H9 (cell line): Measurements from ENCODE around the gene ARHGAP26. TPM values are rescaled to one million over a fixed set of nuclear protein-coding genes. Genes with fewer than 3 reads are reported as not detected.

Experiments used
- DNase-seq: peaks from one replicate; pipeline ENCODE4 v3.0.0-alpha.2; 2017
- H2AFZ ChIP-seq: one replicate; pipeline ENCODE4 v1.6.1; 2013; ENCODE audit warnings: mild to moderate bottlenecking, low read length, control low read depth, moderate library complexity
- H2AK5ac ChIP-seq: 2 replicates; pipeline ENCODE4 v1.6.1; 2013; ENCODE audit warnings: low read length, control low read depth, mixed read lengths; ENCODE audit not compliant: insufficient read length
- H2BK120ac ChIP-seq: one replicate; pipeline ENCODE4 v1.6.1; 2013; ENCODE audit warnings: low read depth, mild to moderate bottlenecking, low read length, control low read depth, inconsistent platforms; ENCODE audit not compliant: poor library complexity, severe bottlenecking
- H2BK12ac ChIP-seq: 2 replicates; pipeline ENCODE4 v1.6.1; 2013; ENCODE audit warnings: low read length, control low read depth, mixed read lengths, low read depth; ENCODE audit not compliant: insufficient read length
- H2BK15ac ChIP-seq: 2 replicates; pipeline ENCODE4 v1.6.1; 2013; ENCODE audit warnings: low read depth, low read length, control low read depth
- H2BK20ac ChIP-seq: one replicate; pipeline ENCODE4 v1.6.1; 2013; ENCODE audit warnings: low read depth, mild to moderate bottlenecking, low read length, control low read depth, inconsistent platforms; ENCODE audit not compliant: poor library complexity, severe bottlenecking
- H2BK5ac ChIP-seq: 2 replicates; pipeline ENCODE4 v1.6.1; 2013; ENCODE audit warnings: low read length, control low read depth, mixed read lengths; ENCODE audit not compliant: insufficient read length
- H3K14ac ChIP-seq: 2 replicates; pipeline ENCODE4 v1.6.1; 2013; ENCODE audit warnings: low read length, control low read depth; ENCODE audit not compliant: insufficient read depth
- H3K18ac ChIP-seq: 2 replicates; pipeline ENCODE4 v1.6.1; 2013; ENCODE audit warnings: low read depth, mild to moderate bottlenecking, mixed read lengths, low read length, control low read depth; ENCODE audit not compliant: insufficient read length
- H3K23ac ChIP-seq: 2 replicates; pipeline ENCODE4 v1.6.1; 2013; ENCODE audit warnings: low read length, control low read depth, mixed read lengths, low read depth; ENCODE audit not compliant: insufficient read length
- H3K23me2 ChIP-seq: 2 replicates; pipeline ENCODE4 v1.6.1; 2013; ENCODE audit warnings: low read depth, mild to moderate bottlenecking, mixed read lengths, low read length, control low read depth; ENCODE audit not compliant: insufficient read length, poor library complexity, severe bottlenecking
- H3K27ac ChIP-seq: 2 replicates; pipeline ENCODE4 v1.5.1; 2013; ENCODE audit warnings: low read length, control low read depth, mixed read lengths, low read depth; ENCODE audit not compliant: insufficient read length
- H3K27me3 ChIP-seq: 2 replicates; pipeline ENCODE4 v1.6.1; 2013; ENCODE audit warnings: low read length, control low read depth, inconsistent platforms; ENCODE audit not compliant: insufficient read depth
- H3K4ac ChIP-seq: 2 replicates; pipeline ENCODE4 v1.6.1; 2013; ENCODE audit warnings: low read depth, mild to moderate bottlenecking, control low read depth, inconsistent platforms, low read length, moderate library complexity
- H3K4me1 ChIP-seq: 2 replicates; pipeline ENCODE4 v1.6.1; 2013; ENCODE audit warnings: low read length, control low read depth, inconsistent platforms; ENCODE audit not compliant: insufficient read depth
- H3K4me2 ChIP-seq: 2 replicates; pipeline ENCODE4 v1.6.1; 2013; ENCODE audit warnings: low read length, control low read depth, mixed read lengths; ENCODE audit not compliant: insufficient read length, insufficient read depth
- H3K56ac ChIP-seq: 2 replicates; pipeline ENCODE4 v1.6.1; 2013; ENCODE audit warnings: low read depth, mild to moderate bottlenecking, mixed read lengths, low read length, control low read depth; ENCODE audit not compliant: insufficient read length
- H3K79me1 ChIP-seq: 2 replicates; pipeline ENCODE4 v1.6.1; 2013; ENCODE audit warnings: low read depth, mild to moderate bottlenecking, moderate library complexity, low read length, control low read depth, inconsistent platforms; ENCODE audit not compliant: insufficient read depth, poor library complexity, severe bottlenecking
- H3K79me2 ChIP-seq: 2 replicates; pipeline ENCODE4 v1.6.1; 2013; ENCODE audit warnings: low read length, control low read depth, inconsistent platforms; ENCODE audit not compliant: insufficient read depth
- H3K9ac ChIP-seq: 2 replicates; pipeline ENCODE4 v1.6.1; 2013; ENCODE audit warnings: low read length, control low read depth, mixed read lengths; ENCODE audit not compliant: insufficient read length; ENCODE audit errors: extremely low read depth
- H3K9me3 ChIP-seq: one replicate; pipeline ENCODE4 v1.6.1; 2013; ENCODE audit warnings: low read depth, low read length, inconsistent platforms; ENCODE audit not compliant: control insufficient read depth
- H3T11ph ChIP-seq: one replicate; pipeline ENCODE4 v1.6.1; 2013; ENCODE audit warnings: mild to moderate bottlenecking, low read length, control low read depth, inconsistent platforms
- H4K20me1 ChIP-seq: one replicate; pipeline ENCODE4 v1.6.1; 2013; ENCODE audit not compliant: control insufficient read depth, insufficient read length, insufficient read depth
- H4K5ac ChIP-seq: 2 replicates; pipeline ENCODE4 v1.6.1; 2013; ENCODE audit warnings: low read depth, mild to moderate bottlenecking, mixed read lengths, low read length, control low read depth; ENCODE audit not compliant: insufficient read length
- H4K8ac ChIP-seq: replicated peaks from 2 replicates; pipeline ENCODE4 v1.6.1; 2013; ENCODE audit warnings: low read length, control low read depth, mixed read lengths, low read depth; ENCODE audit not compliant: insufficient read length
- H4K91ac ChIP-seq: 2 replicates; pipeline ENCODE4 v1.6.1; 2013; ENCODE audit warnings: low read depth, mild to moderate bottlenecking, moderate library complexity, mixed read lengths, low read length, control low read depth; ENCODE audit not compliant: insufficient read length
- H3K27ac Mint-ChIP-seq, 3 experiments: 2 replicates in 2 of 3; 3 replicates in 1 of 3; pipeline ENCODE4 v1.8.0; 2020 to 2021; ENCODE audit warnings: mixed read lengths in 3 of 3, mild to moderate bottlenecking in 1 of 3, moderate library complexity in 1 of 3
- H3K27me3 Mint-ChIP-seq: 2 replicates; pipeline ENCODE4 v1.8.0; 2021; ENCODE audit warnings: low read depth, mild to moderate bottlenecking, moderate library complexity, mixed read lengths
- H3K36me3 Mint-ChIP-seq, 3 experiments: 2 replicates in 2 of 3; 3 replicates in 1 of 3; pipeline ENCODE4 v1.8.0; 2020 to 2021; ENCODE audit warnings: low read depth in 3 of 3, mixed read lengths in 3 of 3; ENCODE audit not compliant: insufficient read depth in 1 of 3
- H3K4me1 Mint-ChIP-seq, 2 experiments: 2 replicates each; pipeline ENCODE4 v1.8.0; 2020; ENCODE audit warnings: mixed read lengths in 2 of 2
- H3K4me3 Mint-ChIP-seq, 2 experiments: 2 replicates in 1 of 2; 3 replicates in 1 of 2; pipeline ENCODE4 v1.8.0; 2020 to 2021; ENCODE audit warnings: mild to moderate bottlenecking in 2 of 2, mixed read lengths in 2 of 2, moderate library complexity in 1 of 2
- H3K9me3 Mint-ChIP-seq, 2 experiments: 2 replicates in 1 of 2; 3 replicates in 1 of 2; pipeline ENCODE4 v1.8.0; 2020; ENCODE audit warnings: mild to moderate bottlenecking in 2 of 2, mixed read lengths in 2 of 2, moderate library complexity in 1 of 2
- CTCF ChIP-seq: fragments of 200-600 bp; sonication (generic); conservative IDR thresholded peaks from 3 replicates; pipeline ENCODE4 v1.8.0; 2021; ENCODE audit warnings: antibody characterized with exemption, mild to moderate bottlenecking
- WGBS: extraction: QIAGEN DNeasy Blood & Tissue Kit; methylation state at CpG from one replicate; pipeline ENCODE4 v1.1.7; 2013; ENCODE audit warnings: missing lambda C conversion rate, low lambda C conversion rate, mixed read lengths; ENCODE audit not compliant: insufficient read length; ENCODE audit errors: extremely low coverage; 5-methylcytosine and 5-hydroxymethylcytosine counted together
- total RNA-seq: library from RNA; stranded (reverse); gene quantifications from 2 replicates; pipeline ENCODE4 v1.2.1, GENCODE V29; 2021

Gene ARHGAP26
- total RNA-seq, 1 experiment from 2014 or later = 13.8 TPM

GRCh38 chr5:143164557-143164956, 394.4 kb downstream of the ARHGAP26 start:
- Mint-ChIP-seq H3K27ac (no peak overlapping the region), H3K9me3 (no peaks in the 10 kb centered on the region), H3K4me3 (no peak overlapping the region), H3K36me3 (no peaks in the 10 kb centered on the region; a peak in 1 of 7 replicates), H3K27me3 (no peaks in the 10 kb centered on the region), H3K4me1 (peaks cover 3 to 12% of the 10 kb centered on the region in 2 experiments; a peak in 2 of 4 replicates)
- Histone ChIP-seq H3K23ac (no peak overlapping the region), H2BK20ac (no peak overlapping the region), H2BK15ac (no peak overlapping the region), H3K4ac (no peak overlapping the region), H3K9ac (no peak overlapping the region), H3K27ac (no peak overlapping the region), H4K20me1 (no peaks in the 10 kb centered on the region), H4K91ac (no peak overlapping the region), H4K8ac (no peak overlapping the region), H3K23me2 (no peaks in the 10 kb centered on the region), H2BK5ac (no peak overlapping the region), H3K56ac (no peak overlapping the region), H3K9me3 (no peaks in the 10 kb centered on the region), H3K18ac (no peak overlapping the region), H4K5ac (no peak overlapping the region), H3K14ac (no peak overlapping the region), H3K27me3 (no peaks in the 10 kb centered on the region), H2AK5ac (no peak overlapping the region), H3K79me1 (no peaks in the 10 kb centered on the region), H2BK120ac (no peak overlapping the region), H2AFZ (no peak overlapping the region), H3T11ph (no peak overlapping the region), H3K4me1 (no peaks in the 10 kb centered on the region), H3K4me2 (no peak overlapping the region), H3K79me2 (no peaks in the 10 kb centered on the region), H2BK12ac (no peak overlapping the region)
- TF ChIP-seq CTCF = no peak
- no CpG with 5 or more reads among the region's 4 CpGs for WGBS
- DNase-seq = no peak
